ENCODE measurements around the gene FAM13A.

FAM13A gene

DNA sequence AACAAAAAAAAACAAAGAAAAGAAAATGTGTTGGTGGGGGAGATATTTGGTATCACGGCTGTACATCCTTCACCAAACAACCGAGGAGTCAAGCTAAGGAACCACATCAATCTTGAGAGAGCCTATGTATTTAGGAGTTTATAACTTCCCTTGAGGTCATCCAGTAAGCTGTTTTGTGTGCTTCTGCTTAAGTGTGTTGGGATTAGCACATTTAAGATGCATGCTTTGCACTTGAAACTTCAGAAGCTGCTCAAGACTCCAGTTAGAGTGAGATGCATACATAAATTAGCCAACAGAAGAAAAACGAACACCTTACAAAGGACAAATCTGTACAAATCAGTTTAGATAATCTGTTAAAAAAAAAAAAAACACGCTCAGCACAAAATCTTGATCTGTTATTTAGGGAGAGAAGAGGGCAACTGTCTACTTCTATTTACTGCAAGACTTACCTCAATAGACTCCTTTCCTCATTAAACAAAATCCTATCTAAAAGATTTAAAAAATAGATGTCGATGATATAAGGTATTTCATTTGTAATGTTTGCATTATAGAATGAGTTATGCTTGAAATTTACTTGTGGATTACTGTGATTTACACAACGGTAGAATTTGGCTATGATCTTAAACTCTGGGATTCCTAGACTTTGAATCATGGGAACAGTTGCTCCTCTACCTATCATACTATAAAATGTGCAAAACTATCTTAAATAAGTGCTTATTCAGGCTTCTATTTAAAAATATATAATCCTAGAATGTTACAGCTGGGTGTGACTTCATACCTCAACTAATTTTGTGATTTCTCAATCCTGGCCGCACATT, 305.5 kb downstream of the FAM13A start:
- no peaks in the 10 kb centered on the region for H3K27me3 ChIP-seq (replicated peaks)
- no peak for DNase-seq
- no peak overlapping the region for H3K4me3 ChIP-seq (ENCODE audit: low read depth, low read length)
- TF ChIP-seq, protein P1, sequence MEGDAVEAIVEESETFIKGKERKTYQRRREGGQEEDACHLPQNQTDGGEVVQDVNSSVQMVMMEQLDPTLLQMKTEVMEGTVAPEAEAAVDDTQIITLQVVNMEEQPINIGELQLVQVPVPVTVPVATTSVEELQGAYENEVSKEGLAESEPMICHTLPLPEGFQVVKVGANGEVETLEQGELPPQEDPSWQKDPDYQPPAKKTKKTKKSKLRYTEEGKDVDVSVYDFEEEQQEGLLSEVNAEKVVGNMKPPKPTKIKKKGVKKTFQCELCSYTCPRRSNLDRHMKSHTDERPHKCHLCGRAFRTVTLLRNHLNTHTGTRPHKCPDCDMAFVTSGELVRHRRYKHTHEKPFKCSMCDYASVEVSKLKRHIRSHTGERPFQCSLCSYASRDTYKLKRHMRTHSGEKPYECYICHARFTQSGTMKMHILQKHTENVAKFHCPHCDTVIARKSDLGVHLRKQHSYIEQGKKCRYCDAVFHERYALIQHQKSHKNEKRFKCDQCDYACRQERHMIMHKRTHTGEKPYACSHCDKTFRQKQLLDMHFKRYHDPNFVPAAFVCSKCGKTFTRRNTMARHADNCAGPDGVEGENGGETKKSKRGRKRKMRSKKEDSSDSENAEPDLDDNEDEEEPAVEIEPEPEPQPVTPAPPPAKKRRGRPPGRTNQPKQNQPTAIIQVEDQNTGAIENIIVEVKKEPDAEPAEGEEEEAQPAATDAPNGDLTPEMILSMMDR (IDR thresholded peaks at IDR 0.05; ENCODE audit: low read depth, low read length, missing control alignments) = no peak
- in situ Hi-C loops (cut with HindIII; ENCODE audit: low pct_ligation_motif_present, low sequenced_read_pairs) = no loop called here
- peaks cover 23% of the 10 kb centered on the region for H3K36me3 ChIP-seq (replicated peaks)
- H3K27ac ChIP-seq = no peak overlapping the region

DNA sequence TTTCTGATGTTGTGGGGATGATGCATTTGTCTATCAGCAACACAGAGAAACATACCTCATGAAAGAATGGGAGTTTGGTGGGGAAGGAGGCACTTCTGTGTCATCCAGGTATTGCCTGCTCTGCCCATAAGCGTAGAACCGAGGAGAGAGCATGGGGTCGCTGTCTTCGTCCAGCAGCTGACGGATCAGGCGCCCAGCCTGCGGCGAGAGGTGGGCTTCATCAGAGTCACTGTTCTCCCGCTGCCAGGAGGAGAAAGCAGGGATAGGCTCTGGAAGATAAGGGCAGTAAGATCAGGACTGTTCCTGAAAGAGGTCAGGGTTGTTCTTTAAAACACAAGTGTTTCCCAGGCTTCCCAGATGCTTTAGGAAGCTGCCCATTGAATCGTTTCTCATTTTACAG, 306.6 kb downstream of the FAM13A start:
- H3K36me3 ChIP-seq (replicated peaks) = peaks cover 23% of the 10 kb centered on the region
- in situ Hi-C loops (cut with HindIII; ENCODE audit: low pct_ligation_motif_present, low sequenced_read_pairs) = no loop called here
- TF ChIP-seq, protein P1 (IDR thresholded peaks at IDR 0.05; ENCODE audit: low read depth, low read length, missing control alignments) = no peak

DNA sequence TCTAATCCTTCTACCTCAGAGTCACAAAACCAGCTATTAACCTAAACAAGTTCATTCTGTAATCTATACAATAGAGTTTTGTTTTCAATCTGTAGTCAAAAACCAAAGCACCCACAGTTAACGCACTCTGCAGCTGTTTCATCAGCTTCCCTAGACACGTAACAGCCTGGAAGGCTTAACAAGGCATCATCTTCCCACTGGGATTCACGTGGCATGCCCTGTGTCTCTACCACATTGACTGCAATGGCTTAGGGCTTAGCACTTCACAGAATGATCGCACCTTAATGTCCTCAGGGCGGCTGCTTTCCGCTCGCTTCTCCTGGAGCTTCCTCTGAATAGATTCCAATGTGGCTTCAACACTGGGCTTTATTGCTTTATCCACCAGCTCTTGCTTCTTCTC, 309.6 kb downstream of the FAM13A start:
- no peak for DNase-seq
- TF ChIP-seq, protein P1 (IDR thresholded peaks at IDR 0.05; ENCODE audit: low read depth, low read length, missing control alignments) = no peak
- no peak overlapping the region for H3K27ac ChIP-seq
- in situ Hi-C loops (cut with HindIII; ENCODE audit: low pct_ligation_motif_present, low sequenced_read_pairs) = no loop called here
- H3K4me3 ChIP-seq (ENCODE audit: low read depth, low read length) = no peak overlapping the region
- no peaks in the 10 kb centered on the region for H3K27me3 ChIP-seq (replicated peaks)
- H3K36me3 ChIP-seq (replicated peaks) = peaks cover 23% of the 10 kb centered on the region

More for the DNA sequence above, 306.6 kb downstream of the FAM13A start:
- no peak overlapping the region for H3K4me3 ChIP-seq (ENCODE audit: low read depth, low read length)
- no peaks in the 10 kb centered on the region for H3K27me3 ChIP-seq (replicated peaks)
- no peak for DNase-seq
- H3K27ac ChIP-seq = no peak overlapping the region

DNA sequence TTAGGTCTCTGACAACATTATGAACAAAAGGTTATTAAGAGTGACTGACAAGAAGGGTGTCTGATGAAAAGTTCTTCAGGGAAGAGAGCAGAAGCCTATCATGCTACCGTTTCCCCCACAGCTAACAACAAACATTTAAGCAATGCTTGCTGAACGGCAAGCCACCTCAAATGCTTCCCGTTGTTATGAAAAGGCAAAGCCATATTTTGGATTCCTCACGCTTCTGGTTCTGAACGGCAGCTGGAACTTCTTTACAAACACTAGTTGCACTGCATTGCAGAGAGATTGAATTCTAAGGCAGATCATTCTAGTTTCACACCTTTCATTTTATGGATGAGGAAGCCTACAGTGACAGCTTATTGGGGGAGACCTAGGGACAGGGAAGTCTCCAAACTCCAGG, 310.8 kb downstream of the FAM13A start:
- no peak overlapping the region for H3K4me3 ChIP-seq (ENCODE audit: low read depth, low read length)
- DNase-seq = no peak
- peaks cover 23% of the 10 kb centered on the region for H3K36me3 ChIP-seq (replicated peaks)
- TF ChIP-seq, protein P1 (IDR thresholded peaks at IDR 0.05; ENCODE audit: low read depth, low read length, missing control alignments) = no peak
- in situ Hi-C loops (cut with HindIII; ENCODE audit: low pct_ligation_motif_present, low sequenced_read_pairs) = no loop called here
- H3K27ac ChIP-seq = no peak overlapping the region
- no peaks in the 10 kb centered on the region for H3K27me3 ChIP-seq (replicated peaks)

DNA sequence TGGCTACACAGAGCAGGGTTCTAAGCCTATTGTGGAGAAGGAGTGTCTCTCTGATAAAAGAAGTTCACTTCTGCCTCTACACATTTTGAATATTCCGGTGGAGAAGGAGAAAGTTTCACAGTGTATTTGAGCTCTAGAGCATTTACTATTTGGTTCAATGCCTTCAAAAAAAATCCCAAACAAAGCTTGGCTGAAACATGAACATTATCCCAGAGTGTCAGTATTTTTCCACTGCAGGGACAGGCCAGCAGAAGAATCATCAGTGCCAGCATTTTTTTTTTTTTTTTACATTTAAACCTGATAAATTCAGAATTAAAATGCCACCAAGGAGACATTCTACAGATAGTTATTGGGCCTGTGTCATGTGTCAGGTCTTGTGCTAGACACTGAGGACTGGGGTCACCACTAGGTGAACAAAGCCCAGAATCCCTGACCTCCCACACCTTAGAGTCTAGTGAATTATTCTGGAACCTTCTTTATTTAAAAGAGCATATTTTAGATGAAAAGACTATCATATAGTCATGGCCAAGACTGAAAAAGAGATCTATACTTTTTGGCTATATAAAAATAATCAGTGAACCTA, 311.3 kb downstream of the FAM13A start:
- in situ Hi-C loops (cut with HindIII; ENCODE audit: low pct_ligation_motif_present, low sequenced_read_pairs) = no loop called here
- no peak overlapping the region for H3K27ac ChIP-seq
- TF ChIP-seq, protein P1 (IDR thresholded peaks at IDR 0.05; ENCODE audit: low read depth, low read length, missing control alignments) = no peak
- DNase-seq = no peak
- peaks cover 23% of the 10 kb centered on the region for H3K36me3 ChIP-seq (replicated peaks)
- H3K4me3 ChIP-seq (ENCODE audit: low read depth, low read length) = no peak overlapping the region
- no peaks in the 10 kb centered on the region for H3K27me3 ChIP-seq (replicated peaks)
